Neural crest cell (in vitro differentiated cells): ENCODE results near the gene ISCA1. TPM values are rescaled to one million over a fixed set of nuclear protein-coding genes. Genes with fewer than 3 reads are reported as not detected.
"Not testable (repeated sequence)": the region's sequence is repeated elsewhere in the genome, so short reads cannot be mapped to it uniquely, and the experiment has no call there.

ENCODE experiments used
- DNase-seq: peaks from one replicate; pipeline ENCODE4 v3.0.0; 2021; ENCODE audit warnings: low read depth, mixed read lengths, low spot score
- H3K27ac Mint-ChIP-seq: one replicate; pipeline ENCODE4 v1.8.0; 2021; ENCODE audit warnings: mild to moderate bottlenecking, mixed read lengths; ENCODE audit not compliant: unreplicated experiment
- H3K27me3 Mint-ChIP-seq: 2 replicates; pipeline ENCODE4 v1.8.0; 2021; ENCODE audit warnings: low read depth, mild to moderate bottlenecking, mixed read lengths
- H3K36me3 Mint-ChIP-seq: 2 replicates; pipeline ENCODE4 v1.8.0; 2021; ENCODE audit warnings: low read depth, mild to moderate bottlenecking, mixed read lengths
- H3K4me1 Mint-ChIP-seq: 2 replicates; pipeline ENCODE4 v1.8.0; 2021; ENCODE audit warnings: mixed read lengths
- H3K4me3 Mint-ChIP-seq: one replicate; pipeline ENCODE4 v1.8.0; 2021; ENCODE audit warnings: mild to moderate bottlenecking, mixed read lengths
- H3K9me3 Mint-ChIP-seq: 2 replicates; pipeline ENCODE4 v1.8.0; 2021; ENCODE audit warnings: mixed read lengths
- total RNA-seq: library from RNA; stranded (reverse); gene quantifications from 2 replicates; pipeline ENCODE4 v1.2.1, GENCODE V29; 2021
- TF ChIP-seq, protein P1 (sequence below): fragments of 200-600 bp; sonication (generic); conservative IDR thresholded peaks from 2 replicates; pipeline ENCODE4 v1.5.0; 2021; ENCODE audit warnings: antibody characterized with exemption, mild to moderate bottlenecking

The ISCA1 gene
- total RNA-seq, 1 donor from 2014 or later: 17.3 TPM

DNA sequence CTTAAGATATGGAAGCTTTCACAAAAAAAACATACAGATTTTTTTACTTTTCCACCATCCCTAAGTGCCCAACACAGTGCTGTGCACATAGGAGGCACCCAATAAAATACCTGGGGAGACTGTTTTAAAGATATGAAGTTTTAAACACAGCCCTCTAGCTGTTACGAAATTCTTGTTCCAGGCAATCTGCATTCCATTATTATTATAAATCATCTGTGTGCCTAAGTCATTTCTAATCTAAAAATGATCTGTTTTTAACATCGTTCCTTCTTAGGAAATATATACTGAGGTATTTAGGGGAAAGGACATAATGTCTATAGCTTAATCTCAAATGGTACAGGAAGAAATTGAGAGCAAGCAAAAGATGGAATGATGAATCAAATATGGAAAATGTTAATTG, 32.7 kb upstream of the ISCA1 start:
- Mint-ChIP-seq H3K4me1 (no peaks in the 10 kb centered on the region), H3K36me3 (peaks cover 32% of the 10 kb centered on the region), H3K4me3 (no peak overlapping the region), H3K27me3 (no peaks in the 10 kb centered on the region), H3K27ac (no peak overlapping the region), H3K9me3 (no peaks in the 10 kb centered on the region)
- no peak for DNase-seq
- TF ChIP-seq, protein P1, sequence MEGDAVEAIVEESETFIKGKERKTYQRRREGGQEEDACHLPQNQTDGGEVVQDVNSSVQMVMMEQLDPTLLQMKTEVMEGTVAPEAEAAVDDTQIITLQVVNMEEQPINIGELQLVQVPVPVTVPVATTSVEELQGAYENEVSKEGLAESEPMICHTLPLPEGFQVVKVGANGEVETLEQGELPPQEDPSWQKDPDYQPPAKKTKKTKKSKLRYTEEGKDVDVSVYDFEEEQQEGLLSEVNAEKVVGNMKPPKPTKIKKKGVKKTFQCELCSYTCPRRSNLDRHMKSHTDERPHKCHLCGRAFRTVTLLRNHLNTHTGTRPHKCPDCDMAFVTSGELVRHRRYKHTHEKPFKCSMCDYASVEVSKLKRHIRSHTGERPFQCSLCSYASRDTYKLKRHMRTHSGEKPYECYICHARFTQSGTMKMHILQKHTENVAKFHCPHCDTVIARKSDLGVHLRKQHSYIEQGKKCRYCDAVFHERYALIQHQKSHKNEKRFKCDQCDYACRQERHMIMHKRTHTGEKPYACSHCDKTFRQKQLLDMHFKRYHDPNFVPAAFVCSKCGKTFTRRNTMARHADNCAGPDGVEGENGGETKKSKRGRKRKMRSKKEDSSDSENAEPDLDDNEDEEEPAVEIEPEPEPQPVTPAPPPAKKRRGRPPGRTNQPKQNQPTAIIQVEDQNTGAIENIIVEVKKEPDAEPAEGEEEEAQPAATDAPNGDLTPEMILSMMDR: no peak

DNA sequence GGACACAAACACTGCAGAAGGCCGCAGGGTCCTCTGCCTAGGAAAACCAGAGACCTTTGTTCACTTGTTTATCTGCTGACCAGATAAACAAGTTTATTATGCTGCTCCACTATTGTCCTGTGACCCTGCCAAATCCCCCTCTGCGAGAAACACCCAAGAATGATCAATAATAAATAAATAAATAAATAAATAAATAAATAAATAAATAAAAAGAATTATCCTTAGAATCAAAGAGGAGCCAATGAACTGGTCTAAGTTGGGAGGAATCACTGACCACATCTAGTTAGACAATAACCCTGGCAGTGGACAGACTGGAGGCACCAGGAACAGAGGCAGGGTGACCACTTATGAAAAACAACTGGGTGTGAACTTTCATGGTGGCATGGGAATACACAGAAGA, 30.6 kb upstream of the ISCA1 start:
- not testable (repeated sequence) for H3K4me1 Mint-ChIP-seq, H3K9me3 Mint-ChIP-seq, H3K4me3 Mint-ChIP-seq, H3K27me3 Mint-ChIP-seq, DNase-seq, H3K27ac Mint-ChIP-seq
- H3K36me3 Mint-ChIP-seq: peaks cover 41% of the 10 kb centered on the region

DNA sequence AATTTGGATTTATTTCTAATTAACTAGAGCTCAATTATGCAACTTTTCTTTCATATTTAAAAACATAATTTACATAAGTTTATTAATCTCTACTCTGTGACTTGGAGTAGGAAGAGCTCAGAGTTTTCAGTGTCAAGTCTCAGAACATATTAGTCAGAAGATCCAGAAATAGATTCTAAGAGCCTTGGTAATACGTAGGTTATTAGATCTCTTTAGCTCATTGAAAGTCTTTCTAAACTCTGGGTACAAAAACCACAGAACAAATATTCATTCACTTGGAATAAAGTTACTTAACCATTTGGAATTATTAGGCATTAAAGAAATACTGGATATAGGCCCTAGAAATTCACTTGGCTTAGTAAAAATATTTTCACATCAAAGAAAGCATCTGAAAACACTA, 26.3 kb upstream of the ISCA1 start:
- peaks cover 35% of the 10 kb centered on the region for H3K36me3 Mint-ChIP-seq
- H3K27me3 Mint-ChIP-seq: no peaks in the 10 kb centered on the region
- TF ChIP-seq, protein P1: no peak
- no peaks in the 10 kb centered on the region for H3K9me3 Mint-ChIP-seq
- H3K27ac Mint-ChIP-seq: no peak overlapping the region
- no peak for DNase-seq
- H3K4me3 Mint-ChIP-seq: no peak overlapping the region
- H3K4me1 Mint-ChIP-seq: peaks cover 7% of the 10 kb centered on the region

DNA sequence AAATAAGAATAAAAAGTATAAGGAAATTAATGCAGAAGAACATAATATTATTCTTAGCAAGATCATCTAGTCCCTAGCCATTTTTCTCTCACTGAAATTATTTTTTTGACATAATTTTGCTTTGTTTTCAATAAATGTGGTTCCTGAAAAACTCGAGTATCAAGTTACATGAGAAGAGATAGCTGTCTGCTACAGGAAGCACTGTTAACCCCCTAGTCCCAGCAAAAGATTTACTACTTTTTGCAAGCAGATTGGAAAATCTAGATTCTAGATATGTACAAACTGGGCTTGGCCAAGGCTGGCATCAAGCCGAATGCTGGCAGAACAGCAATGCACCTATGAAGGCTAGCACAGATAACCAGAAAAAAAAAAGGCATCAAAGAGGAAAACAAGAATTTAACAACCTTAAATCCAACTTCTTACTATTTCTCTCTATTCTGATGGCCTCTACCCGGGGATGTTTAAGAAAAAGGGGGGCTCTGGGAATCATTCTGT, 21.9 kb upstream of the ISCA1 start:
- no peak overlapping the region for H3K4me3 Mint-ChIP-seq
- DNase-seq: no peak
- H3K27ac Mint-ChIP-seq: no peak overlapping the region
- peaks cover 9% of the 10 kb centered on the region for H3K4me1 Mint-ChIP-seq
- TF ChIP-seq, protein P1: no peak
- H3K9me3 Mint-ChIP-seq: no peaks in the 10 kb centered on the region
- peaks cover 17% of the 10 kb centered on the region for H3K36me3 Mint-ChIP-seq
- no peaks in the 10 kb centered on the region for H3K27me3 Mint-ChIP-seq

DNA sequence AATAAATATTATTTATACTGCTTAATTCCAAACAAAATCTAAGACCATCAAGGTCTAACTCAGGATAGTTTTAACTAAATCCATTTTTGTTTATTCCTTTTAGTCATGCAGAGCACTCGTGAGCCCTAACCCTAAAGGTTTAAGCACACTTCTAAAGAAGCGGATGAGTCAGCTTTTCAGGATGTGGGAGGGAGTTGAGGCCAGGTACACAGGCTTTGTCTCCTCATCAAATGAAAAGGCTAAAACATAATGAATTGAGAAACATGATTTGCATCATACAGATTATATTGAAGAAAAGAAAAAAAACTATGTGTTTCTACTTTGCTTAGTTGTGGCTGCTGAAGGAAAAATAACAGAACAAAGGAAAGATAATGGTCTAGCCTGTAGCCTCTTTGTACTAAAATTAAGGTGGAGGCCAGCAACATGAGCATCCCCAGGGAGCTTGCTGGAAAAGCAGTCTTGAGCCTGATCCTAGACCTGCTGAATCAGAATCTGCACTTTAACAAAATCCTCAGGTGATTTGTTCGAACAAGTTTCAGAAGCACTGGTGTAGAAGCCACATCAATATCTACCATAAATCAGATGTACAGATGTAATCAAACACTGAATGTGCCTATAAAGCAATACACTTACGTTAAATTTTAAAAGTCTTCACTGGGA, 21.1 kb upstream of the ISCA1 start:
- no peak for DNase-seq
- TF ChIP-seq, protein P1: no peak
- peaks cover 17% of the 10 kb centered on the region for H3K36me3 Mint-ChIP-seq
- peaks cover 9% of the 10 kb centered on the region for H3K4me1 Mint-ChIP-seq
- H3K27me3 Mint-ChIP-seq: no peaks in the 10 kb centered on the region
- H3K9me3 Mint-ChIP-seq: no peaks in the 10 kb centered on the region
- H3K27ac Mint-ChIP-seq: peak overlapping the region; percentile 89
- no peak overlapping the region for H3K4me3 Mint-ChIP-seq

DNA sequence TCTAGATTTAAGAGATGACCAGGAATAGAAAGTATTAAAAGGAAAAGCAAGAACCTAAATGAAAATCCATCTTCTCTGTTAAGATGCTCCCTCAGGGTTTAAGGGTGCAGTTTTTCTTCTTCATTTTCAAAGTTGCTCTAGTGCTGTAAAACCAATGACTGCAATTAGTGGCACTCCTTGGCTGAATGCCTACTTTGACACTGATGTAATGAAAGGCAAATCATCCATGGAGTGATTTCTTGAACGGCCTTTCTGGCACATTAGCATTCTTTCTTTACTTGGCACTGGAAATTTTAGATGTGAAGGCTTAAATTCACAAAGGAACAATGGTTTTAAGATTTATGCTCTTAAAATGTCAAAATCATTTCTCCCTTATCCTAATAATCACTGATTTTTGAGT, 19.3 kb upstream of the ISCA1 start:
- H3K36me3 Mint-ChIP-seq: peaks cover 18% of the 10 kb centered on the region

More for the DNA sequence above, 19.3 kb upstream of the ISCA1 start:
- TF ChIP-seq, protein P1: no peak
- no peaks in the 10 kb centered on the region for H3K27me3 Mint-ChIP-seq
- no peaks in the 10 kb centered on the region for H3K9me3 Mint-ChIP-seq
- H3K4me1 Mint-ChIP-seq: peaks cover 5% of the 10 kb centered on the region
- H3K4me3 Mint-ChIP-seq: no peak overlapping the region
- H3K27ac Mint-ChIP-seq: no peak overlapping the region
- DNase-seq: no peak
